K562 (cell line): ENCODE data around the gene RAD50. TPM values are rescaled to one million over a fixed set of nuclear protein-coding genes. Genes with fewer than 3 reads are reported as not detected.

Experiments used
- ATAC-seq: fragments of 200-7000 bp; cut with Tn5 transposase; 3 replicates; pipeline ENCODE4 v1.9.1; 2020; ENCODE audit warnings: moderate library complexity
- BruUV-seq: library from RNA; stranded (reverse); fragments of 400-500 nt; replicated peaks from 2 replicates; lab custom pipeline; 2021; lab: Mats Ljungman, UMichigan
- CTCF ChIA-PET: fragments of 300-600 bp; formaldehyde crosslinking; extraction: SDS; loops from one replicate; lab custom pipeline; 2021; ENCODE audit warnings: low intra/inter-chr PET ratio; lab: Yijun Ruan, JAX
- POLR2A ChIA-PET: fragments of 300-600, 350-650 bp; sonication (Branson Sonifier 250); formaldehyde crosslinking; extraction: SDS; loops from one replicate; lab custom pipeline; 2021; ENCODE audit warnings: antibody characterized with exemption, inconsistent platforms; lab: Yijun Ruan, JAX
- DNase-seq, 4 experiments: peaks; one replicate each; pipeline versions ENCODE4 v3.0.0 to v3.0.0-alpha.2; 2011 to 2018; ENCODE audit warnings: low spot score in 3 of 4, mixed read lengths in 3 of 4; ENCODE audit errors: extremely low read depth in 1 of 4
- FAIRE-seq: peaks from 2 replicates; lab custom pipeline; 2011; peaks lifted over from hg19 to GRCh38; lab: Jason Lieb, UNC
- H2AFZ ChIP-seq: 2 replicates; pipeline ENCODE4 v1.6.0; 2011; ENCODE audit warnings: low read depth, low read length, control low read depth, inconsistent platforms
- H3K27ac ChIP-seq: fragments of 200-600 bp; 3 replicates; pipeline ENCODE4 v1.8.0; 2011; ENCODE audit warnings: low read depth, mild to moderate bottlenecking, control low read depth, inconsistent platforms, low read length, moderate library complexity, mixed read lengths; ENCODE audit errors: extremely low read depth
- H3K27me3 ChIP-seq, 2 experiments: fragments of 300-600 bp in 1 of 2; 2 replicates in 1 of 2; 3 replicates in 1 of 2; pipeline versions ENCODE4 v1.6.0 to v1.8.0; 2011; ENCODE audit warnings: inconsistent platforms in 2 of 2, low read length in 2 of 2, mild to moderate bottlenecking in 1 of 2, mixed read lengths in 1 of 2, moderate library complexity in 1 of 2; ENCODE audit not compliant: control insufficient read depth in 2 of 2, insufficient read depth in 2 of 2
- H3K36me3 ChIP-seq: fragments of 300-600 bp; 3 replicates; pipeline ENCODE4 v1.8.0; 2011; ENCODE audit warnings: mild to moderate bottlenecking, low read length, inconsistent platforms; ENCODE audit not compliant: control insufficient read depth, insufficient read depth
- H3K4me1 ChIP-seq, 2 experiments: fragments of 200-600 bp in 1 of 2; replicated peaks in 1 of 2; 2 replicates in 1 of 2; 3 replicates in 1 of 2; pipeline versions ENCODE4 v1.5.1 to v1.8.0; 2011; ENCODE audit warnings: inconsistent platforms in 2 of 2, low read length in 2 of 2, mild to moderate bottlenecking in 1 of 2, mixed read lengths in 1 of 2, moderate library complexity in 1 of 2; ENCODE audit not compliant: control insufficient read depth in 2 of 2, insufficient read depth in 2 of 2
- H3K4me2 ChIP-seq: 2 replicates; pipeline ENCODE4 v1.6.1; 2011; ENCODE audit warnings: low read length, control low read depth, inconsistent platforms, mixed read lengths; ENCODE audit not compliant: insufficient read depth
- H3K4me3 ChIP-seq: fragments of 200-600 bp; sonication (generic), shearing (Covaris generic); 2 replicates; pipeline ENCODE4 v1.5.1; 2016; ENCODE audit warnings: control low read depth, inconsistent platforms
- H3K79me2 ChIP-seq: fragments of 200-600 bp; 3 replicates; pipeline ENCODE4 v1.8.0; 2011; ENCODE audit warnings: low read length, inconsistent platforms; ENCODE audit not compliant: control insufficient read depth, insufficient read depth
- H3K9ac ChIP-seq, 2 experiments: 2 replicates each; pipeline versions ENCODE4 v1.6.0 to v1.6.1; 2011; ENCODE audit warnings: low read depth in 2 of 2, low read length in 2 of 2, control low read depth in 1 of 2, inconsistent platforms in 1 of 2, mild to moderate bottlenecking in 1 of 2, mixed read lengths in 1 of 2; ENCODE audit not compliant: insufficient read depth in 1 of 2
- H3K9me1 ChIP-seq: one replicate; pipeline ENCODE4 v1.6.0; 2011; ENCODE audit warnings: inconsistent platforms, mild to moderate bottlenecking, low read length, moderate library complexity; ENCODE audit not compliant: control insufficient read depth, insufficient read depth
- H3K9me3 ChIP-seq: replicated peaks from 2 replicates; pipeline ENCODE4 v1.5.1; 2011; ENCODE audit warnings: low read depth, low read length, inconsistent platforms; ENCODE audit not compliant: control insufficient read depth, insufficient read depth
- H4K20me1 ChIP-seq: replicated peaks from 2 replicates; pipeline ENCODE4 v1.6.1; 2011; ENCODE audit warnings: low read length, inconsistent platforms, mixed read lengths; ENCODE audit not compliant: control insufficient read depth, insufficient read depth
- CBX3 ChIP-seq, 2 experiments: IDR thresholded peaks; 1 replicate in 1 of 2; 2 replicates in 1 of 2; pipeline ENCODE4 v1.6.1; 2012; ENCODE audit warnings: inconsistent platforms in 2 of 2, low read length in 2 of 2, borderline replicate concordance in 1 of 2, control low read depth in 1 of 2
- CEBPB ChIP-seq: fragments of 450-650 bp; IDR thresholded peaks from 2 replicates; pipeline ENCODE4 v1.6.1; 2016; ENCODE audit warnings: missing genetic modification characterization, missing compliant biosample characterization
- CXXC5 ChIP-seq: fragments of 250-450 bp; sonication (Bioruptor Pico); IDR thresholded peaks from 2 replicates; pipeline ENCODE4 v1.8.0; 2022; ENCODE audit warnings: inconsistent platforms, mild to moderate bottlenecking, moderate library complexity
- FUS ChIP-seq: fragments of 200-400 bp; formaldehyde crosslinking; optimal IDR thresholded peaks from 2 replicates; pipeline ENCODE3; 2017; ENCODE audit warnings: low read depth, low read length
- HDAC1 ChIP-seq, 2 experiments: fragments of 450-650 bp; IDR thresholded peaks; 2 replicates each; pipeline ENCODE4 v1.6.1; 2016 to 2017; ENCODE audit warnings: inconsistent platforms in 1 of 2, mild to moderate bottlenecking in 1 of 2, moderate library complexity in 1 of 2
- L3MBTL2 ChIP-seq: fragments of 450-650 bp; IDR thresholded peaks from 2 replicates; pipeline ENCODE4 v1.6.1; 2016; ENCODE audit warnings: mild to moderate bottlenecking, moderate library complexity
- PHF21A ChIP-seq: fragments of 450-650 bp; IDR thresholded peaks from 2 replicates; pipeline ENCODE4 v1.6.1; 2017; ENCODE audit warnings: low read depth, borderline replicate concordance
- POLR3G ChIP-seq: IDR thresholded peaks from 2 replicates; pipeline ENCODE4 v1.6.1; 2011; ENCODE audit not compliant: insufficient read length, insufficient replicate concordance; ENCODE audit errors: extremely low read depth
- TCF7 ChIP-seq: sonication (generic); IDR thresholded peaks from 2 replicates; pipeline ENCODE4 v1.6.1; 2016; ENCODE audit warnings: antibody characterized with exemption, borderline replicate concordance
- TCF7L2 ChIP-seq: fragments of 150-350 bp; IDR thresholded peaks from 2 replicates; pipeline ENCODE4 v1.6.1; 2016; ENCODE audit warnings: low read depth, mild to moderate bottlenecking, low read length, moderate library complexity
- ZNF197 ChIP-seq: fragments of 200-800 bp; sonication (Bioruptor generic); IDR thresholded peaks from 2 replicates; pipeline ENCODE4 v1.6.1; 2016; ENCODE audit warnings: low read depth, missing genetic modification characterization, missing compliant biosample characterization
- ZNF316 ChIP-seq: fragments of 450-650 bp; IDR thresholded peaks from 2 replicates; pipeline ENCODE4 v1.6.1; 2016
- WGBS: fragments of 100-300 bp; shearing (Covaris generic); methylation state at CpG from one replicate; pipeline ENCODE4 v1.1.6; 2016; ENCODE audit warnings: low coverage, mixed read lengths; ENCODE audit not compliant: insufficient coverage; ENCODE audit errors: missing lambda C conversion rate; 5-methylcytosine and 5-hydroxymethylcytosine counted together
- in situ Hi-C: fragments of 300-500 bp; cut with MboI; formaldehyde crosslinking; loops from 4 replicates; pipeline ENCODE4 v1.15.0; 2018; ENCODE audit warnings: inconsistent platforms, mixed read lengths
- intact Hi-C: fragments of 100-400 bp; cut with micrococcal nuclease; formaldehyde crosslinking; loops from 2 replicates; pipeline ENCODE4 v1.14.2; 2022
- polyA plus RNA-seq, 8 experiments: library from polyadenylated mRNA; depleted of rRNA in 4 of 8; stranded (reverse) in 5 of 8; unstranded in 3 of 8; fragments of >200 nt; fragmentation: Nextera tagmentation in 2 of 8; fragmentation: Illumina TruSeq in 1 of 8; extraction: Ambion mirVana in 2 of 8; extraction: Trizol in 1 of 8; gene quantifications; 2 replicates each; pipeline versions ENCODE4 v1.2.1 to v1.2.3, GENCODE V29; 2011 to 2014; ENCODE audit warnings: inconsistent platforms in 1 of 8, missing spikeins in 1 of 8
- total RNA-seq, 7 experiments: library from RNA; depleted of rRNA in 6 of 7; stranded (reverse); fragments of >200 nt in 6 of 7; fragmentation: Illumina TruSeq in 2 of 7; extraction: Trizol in 2 of 7; gene quantifications; 2 replicates each; pipeline versions ENCODE4 v1.2.1 to v1.2.3, GENCODE V29; 2011 to 2021; ENCODE audit warnings: low replicate concordance in 1 of 7
- TF ChIP-seq, protein P1 (sequence below): sonication (generic); formaldehyde crosslinking; IDR thresholded peaks from 2 replicates; pipeline ENCODE4 v1.8.1; 2023; ENCODE audit warnings: mild to moderate bottlenecking, missing genetic modification reagents

RAD50 gene
- total and polyA plus RNA-seq, 9 of the 15 experiments (the other 6 are each of a cell fraction or from before 2014, with no cell fraction given): 15.3 to 74.2 (median 44.1) TPM

GRCh38 chr5:132684922-132685720 lies 128.3 kb downstream of the RAD50 start:
- no peak for DNase-seq
- 69% methylated on average over 9 of the region's 12 CpGs for WGBS

DNA sequence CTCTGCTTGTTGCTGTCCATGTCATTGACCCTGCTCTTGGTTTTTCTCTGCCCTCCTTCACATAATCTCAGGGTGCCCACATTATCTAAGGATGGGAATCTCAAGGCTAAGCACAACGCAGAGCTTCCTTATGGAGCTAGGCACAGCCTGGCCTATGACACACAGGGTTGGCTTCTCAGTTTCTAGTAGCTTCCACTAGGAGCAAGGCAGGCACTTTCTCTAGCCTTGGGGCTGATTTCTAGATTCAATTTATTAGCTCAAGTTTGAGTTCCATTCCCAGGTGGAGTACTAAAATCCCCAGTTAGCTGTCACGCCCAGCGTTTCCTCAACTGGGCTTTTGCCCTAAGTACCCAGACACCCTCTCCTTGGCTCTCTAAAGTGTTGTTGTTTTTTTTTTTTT lies 129.4 kb downstream of the RAD50 start:
- intact Hi-C loops: no loop called here
- 92% methylated on average over 3 of the region's 3 CpGs for WGBS
- Histone ChIP-seq H3K27ac (no peak overlapping the region), H2AFZ (no peak overlapping the region), H3K4me2 (no peak overlapping the region), H4K20me1 (no peaks in the 10 kb centered on the region), H3K4me1 (peaks cover 7 to 34% of the 10 kb centered on the region in 2 experiments), H3K79me2 (no peaks in the 10 kb centered on the region), H3K36me3 (no peaks in the 10 kb centered on the region), H3K9me3 (no peaks in the 10 kb centered on the region), H3K9me1 (no peaks in the 10 kb centered on the region), H3K4me3 (no peak overlapping the region), H3K27me3 (no peaks in the 10 kb centered on the region), H3K9ac (no peak overlapping the region)
- no peak for FAIRE-seq
- in situ Hi-C loops: no loop called here
- TF ChIP-seq CXXC5 (CRISPR knock-in tag) (no peak), PHF21A (no peak), POLR3G (no peak), TCF7L2 (no peak), CBX3 (IDR thresholded peaks at IDR 0.05; ENCODE audit: borderline replicate concordance in 1 of 2, low read length in 2 of 2) (no peak), ZNF197 (CRISPR knock-in tag) (no peak), TCF7 (no peak), L3MBTL2 (no peak), FUS (no peak), ZNF316 (no peak)
- TF ChIP-seq, protein P1, sequence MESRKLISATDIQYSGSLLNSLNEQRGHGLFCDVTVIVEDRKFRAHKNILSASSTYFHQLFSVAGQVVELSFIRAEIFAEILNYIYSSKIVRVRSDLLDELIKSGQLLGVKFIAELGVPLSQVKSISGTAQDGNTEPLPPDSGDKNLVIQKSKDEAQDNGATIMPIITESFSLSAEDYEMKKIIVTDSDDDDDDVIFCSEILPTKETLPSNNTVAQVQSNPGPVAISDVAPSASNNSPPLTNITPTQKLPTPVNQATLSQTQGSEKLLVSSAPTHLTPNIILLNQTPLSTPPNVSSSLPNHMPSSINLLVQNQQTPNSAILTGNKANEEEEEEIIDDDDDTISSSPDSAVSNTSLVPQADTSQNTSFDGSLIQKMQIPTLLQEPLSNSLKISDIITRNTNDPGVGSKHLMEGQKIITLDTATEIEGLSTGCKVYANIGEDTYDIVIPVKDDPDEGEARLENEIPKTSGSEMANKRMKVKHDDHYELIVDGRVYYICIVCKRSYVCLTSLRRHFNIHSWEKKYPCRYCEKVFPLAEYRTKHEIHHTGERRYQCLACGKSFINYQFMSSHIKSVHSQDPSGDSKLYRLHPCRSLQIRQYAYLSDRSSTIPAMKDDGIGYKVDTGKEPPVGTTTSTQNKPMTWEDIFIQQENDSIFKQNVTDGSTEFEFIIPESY (CRISPR knock-in tag): no peak
- no peak for ATAC-seq
- ChIA-PET CTCF (no interaction called here), POLR2A (interaction anchor here (1.2 to 1.4 kb wide), 3 partner anchors 11 to 23 kb away, joined by 4 to 6 read pairs (median 5); no protein-coding TSS in a partner anchor)
- DNase-seq: no peak
- no TSS peak for BruUV-seq

More at GRCh38 chr5:132684922-132685720, 128.3 kb downstream of the RAD50 start:
- Histone ChIP-seq H3K79me2 (no peaks in the 10 kb centered on the region), H3K4me2 (0 out of 2 replicates have a peak overlapping the region, but pooled peaks have one; percentile 21), H3K9me1 (no peaks in the 10 kb centered on the region), H3K4me1 (peaks cover 7 to 42% of the 10 kb centered on the region in 2 experiments), H3K27ac (no peak overlapping the region), H3K9me3 (no peaks in the 10 kb centered on the region), H3K27me3 (no peaks in the 10 kb centered on the region), H3K9ac (no peak overlapping the region), H2AFZ (no peak overlapping the region), H3K36me3 (no peaks in the 10 kb centered on the region), H3K4me3 (no peak overlapping the region), H4K20me1 (no peaks in the 10 kb centered on the region)
- intact Hi-C loops: no loop called here
- no TSS peak for BruUV-seq
- POLR2A ChIA-PET: interaction anchor here (0.8 to 1.6 kb wide), 2 partner anchors 10 to 13 kb away, joined by 3 to 5 read pairs; no protein-coding TSS in a partner anchor
- FAIRE-seq (no peak), ATAC-seq (no peak)
- in situ Hi-C loops: no loop called here
- TF ChIP-seq CEBPB (tag) (peak; percentile 16; the same call in 1 of the 2 replicates), HDAC1 (IDR thresholded peaks at IDR 0.05) (no peak)
- CTCF ChIA-PET: no interaction called here
